Endometrial microvascular endothelial cells (primary cell): Measurements from ENCODE around the gene RNF10. TPM values are rescaled to one million over a fixed set of nuclear protein-coding genes. Genes with fewer than 3 reads are reported as not detected.
"Not testable (repeated sequence)": the region's sequence is repeated elsewhere in the genome, so short reads cannot be mapped to it uniquely, and the experiment has no call there.

Experiments used
- in situ Hi-C: cut with HindIII; loops from 2 replicates; pipeline ENCODE4 v1.10.0; 2017; ENCODE audit warnings: low sequenced_read_pairs, low pct_unique_long_range_greater_than_20kb; ENCODE audit errors: inconsistent ontology term
- total RNA-seq: library from RNA; depleted of rRNA; stranded (reverse); fragments of >200 nt; gene quantifications from one replicate; pipeline ENCODE4 v1.2.3, GENCODE V29; 2015; ENCODE audit errors: inconsistent ontology term

Gene RNF10
- total RNA-seq, 1 donor from 2014 or later: 119 TPM

- in situ Hi-C loops: not testable (repeated sequence)
These were observed 14.8 kb upstream of the RNF10 start for GRCh38 chr12:120519324-120519723.

DNA sequence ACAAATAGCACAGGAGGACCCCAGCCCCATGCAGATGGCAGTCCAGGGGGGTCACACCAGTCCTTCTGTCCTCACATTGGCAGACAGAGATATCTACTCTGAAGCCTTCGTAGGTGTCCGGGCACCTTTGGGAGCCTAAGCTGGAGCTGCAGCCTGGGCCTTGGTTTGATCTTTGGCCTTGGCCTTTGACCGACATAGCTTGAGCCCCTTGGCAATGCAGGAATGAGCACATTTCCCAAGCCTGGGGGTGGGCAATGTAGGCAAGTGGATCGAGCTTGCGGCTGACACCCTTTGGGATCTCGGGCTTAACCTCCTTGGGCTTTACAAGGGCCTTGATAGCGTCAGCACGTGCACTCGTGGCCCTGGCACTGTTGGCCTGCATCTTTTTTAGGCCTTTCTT lies 11.6 kb upstream of the RNF10 start:
- in situ Hi-C loops: no loop called here

DNA sequence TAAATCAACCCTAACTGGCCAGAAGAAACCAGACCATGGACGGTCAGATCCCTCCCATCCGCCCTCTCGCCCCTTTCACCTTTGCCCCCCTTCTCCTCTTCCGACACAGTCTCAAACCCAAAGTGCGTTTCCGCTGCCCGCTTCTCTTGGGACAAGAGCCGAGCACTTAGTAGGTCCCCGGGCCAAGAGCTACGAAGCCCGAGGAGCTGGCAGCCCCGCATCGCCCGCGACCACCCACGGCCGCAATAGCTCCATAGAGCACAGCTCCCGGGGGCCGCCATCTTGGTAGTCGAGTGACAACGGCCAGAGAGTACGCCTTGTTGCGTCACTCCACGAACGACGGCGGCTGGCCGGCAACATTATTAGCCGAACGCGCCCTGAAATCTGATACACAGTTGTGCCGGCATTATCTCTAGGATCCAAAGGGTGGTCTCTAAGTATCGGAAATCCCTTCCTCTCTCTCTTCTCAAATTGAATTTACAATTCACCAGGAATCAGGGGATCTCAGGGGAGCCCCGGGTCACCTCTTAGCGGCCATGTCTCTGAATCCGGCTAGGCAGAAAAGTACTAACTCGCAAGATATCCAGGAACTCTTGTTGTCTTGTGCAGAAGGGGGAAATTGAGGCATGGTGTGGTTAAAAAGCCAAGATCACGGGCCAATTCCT lies 5.2 kb upstream of the RNF10 start, which contains the start of gene COQ5:
COQ5 (minus strand) TSS at position 298 of the 665 bp plus-strand sequence; CDS start at position 281, 17 bp downstream.
- in situ Hi-C loops: no loop called here

DNA sequence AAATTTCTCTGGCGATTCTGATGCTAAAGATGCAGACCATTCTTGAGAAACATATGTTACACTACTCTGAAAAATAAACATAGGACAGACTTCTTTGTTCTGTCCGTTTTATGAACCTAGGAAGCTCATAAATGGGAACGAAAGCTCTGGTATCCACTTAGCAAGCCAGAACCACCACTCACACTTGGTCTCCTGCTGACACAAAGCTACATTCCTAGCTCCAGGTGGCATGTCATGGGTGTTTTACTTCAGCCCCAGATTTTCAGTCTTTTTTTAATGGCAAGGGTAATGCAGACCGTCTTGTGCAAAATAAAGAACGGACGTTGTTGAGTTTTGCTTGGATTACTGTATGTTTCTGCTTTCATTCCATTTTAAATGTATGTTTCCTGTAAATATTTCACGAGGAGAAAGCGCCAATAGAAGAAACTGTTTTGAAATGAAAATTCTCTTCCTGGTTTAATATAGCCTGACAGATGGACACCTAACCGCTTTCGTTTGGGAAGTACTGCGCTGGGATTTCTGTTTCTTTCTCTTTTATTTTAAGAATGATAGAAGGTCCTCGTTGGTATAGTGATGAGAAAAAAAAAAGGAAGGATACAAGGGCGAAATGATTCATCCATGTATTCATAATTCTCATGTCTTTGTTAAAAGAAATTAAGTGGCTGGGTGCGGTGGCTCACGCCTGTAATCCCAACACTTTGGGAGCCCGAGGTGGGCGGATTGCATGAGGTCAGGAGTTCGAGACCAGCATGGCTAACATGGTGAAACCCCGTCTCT lies 4.3 kb upstream of the RNF10 start:
- in situ Hi-C loops: no loop called here

GRCh38 chr12:120530418-120530761 lies 3.8 kb upstream of the RNF10 start:
- in situ Hi-C loops: not testable (repeated sequence)

DNA sequence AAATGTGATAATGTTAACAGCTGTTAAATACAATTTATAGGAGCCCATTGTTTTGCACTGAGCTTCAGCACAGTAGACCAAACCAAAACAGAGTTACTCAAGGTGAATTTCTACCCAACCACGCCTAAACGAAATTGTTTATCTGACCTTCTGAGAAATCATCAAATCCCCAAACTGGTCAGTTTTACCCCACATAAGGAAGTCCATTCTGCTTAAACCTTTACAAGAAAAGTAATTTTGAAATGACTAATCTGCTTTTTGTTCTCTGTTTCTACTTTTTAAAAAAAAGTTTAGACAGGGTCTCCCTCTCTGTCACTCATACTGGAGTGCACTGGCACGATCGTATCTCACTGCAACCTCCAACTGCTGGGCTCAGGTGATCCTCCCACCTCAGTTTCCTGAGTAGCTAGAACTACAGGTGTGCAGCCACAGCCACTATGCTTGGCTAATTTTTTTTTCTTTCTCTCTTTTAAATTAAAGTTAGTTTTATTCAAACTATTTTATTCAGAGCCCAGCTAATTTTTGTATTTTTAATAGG lies 1.4 kb upstream of the RNF10 start:
- in situ Hi-C loops: no loop called here

DNA sequence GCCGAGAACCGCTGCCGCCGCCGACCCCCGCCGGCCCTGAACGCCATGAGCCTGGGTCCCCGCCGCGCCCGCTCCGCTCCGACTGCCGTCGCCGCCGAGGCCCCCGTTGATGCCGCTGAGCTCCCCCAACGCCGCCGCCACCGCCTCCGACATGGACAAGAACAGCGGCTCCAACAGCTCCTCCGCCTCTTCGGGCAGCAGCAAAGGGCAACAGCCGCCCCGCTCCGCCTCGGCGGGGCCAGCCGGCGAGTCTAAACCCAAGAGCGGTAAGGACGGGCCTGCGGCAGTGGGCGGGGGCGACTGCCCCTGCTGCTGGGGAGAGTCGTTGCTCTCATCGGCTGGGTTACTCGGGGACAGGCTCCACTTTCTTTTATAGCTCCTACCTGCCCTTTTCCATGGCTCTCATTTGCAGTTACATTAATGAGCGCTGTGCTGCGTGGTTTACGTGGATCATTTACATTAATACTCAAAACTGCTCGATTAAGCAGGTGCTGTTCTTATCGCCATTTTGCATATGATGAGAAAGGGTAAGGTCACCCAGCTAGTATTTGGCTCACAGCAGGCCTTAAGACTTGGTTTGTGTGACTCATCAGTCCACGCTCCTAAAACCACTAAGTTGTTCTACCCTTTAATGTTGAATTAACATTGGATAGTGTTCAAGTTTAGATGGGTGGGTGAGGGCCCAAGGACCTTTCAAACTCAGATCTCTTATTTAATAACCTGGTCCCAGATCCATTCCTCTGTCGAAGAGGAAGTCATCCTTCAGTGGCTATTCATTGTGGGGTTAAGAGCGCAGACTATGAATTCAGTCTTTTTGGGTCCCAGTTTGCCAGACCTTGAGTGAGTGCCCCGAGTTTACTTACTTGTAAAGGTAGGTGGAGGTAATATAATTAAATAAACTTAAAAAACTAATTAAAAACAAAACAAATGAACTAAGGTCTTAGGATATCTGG lies 823 bp downstream of the RNF10 start:
- in situ Hi-C loops: no loop called here

DNA sequence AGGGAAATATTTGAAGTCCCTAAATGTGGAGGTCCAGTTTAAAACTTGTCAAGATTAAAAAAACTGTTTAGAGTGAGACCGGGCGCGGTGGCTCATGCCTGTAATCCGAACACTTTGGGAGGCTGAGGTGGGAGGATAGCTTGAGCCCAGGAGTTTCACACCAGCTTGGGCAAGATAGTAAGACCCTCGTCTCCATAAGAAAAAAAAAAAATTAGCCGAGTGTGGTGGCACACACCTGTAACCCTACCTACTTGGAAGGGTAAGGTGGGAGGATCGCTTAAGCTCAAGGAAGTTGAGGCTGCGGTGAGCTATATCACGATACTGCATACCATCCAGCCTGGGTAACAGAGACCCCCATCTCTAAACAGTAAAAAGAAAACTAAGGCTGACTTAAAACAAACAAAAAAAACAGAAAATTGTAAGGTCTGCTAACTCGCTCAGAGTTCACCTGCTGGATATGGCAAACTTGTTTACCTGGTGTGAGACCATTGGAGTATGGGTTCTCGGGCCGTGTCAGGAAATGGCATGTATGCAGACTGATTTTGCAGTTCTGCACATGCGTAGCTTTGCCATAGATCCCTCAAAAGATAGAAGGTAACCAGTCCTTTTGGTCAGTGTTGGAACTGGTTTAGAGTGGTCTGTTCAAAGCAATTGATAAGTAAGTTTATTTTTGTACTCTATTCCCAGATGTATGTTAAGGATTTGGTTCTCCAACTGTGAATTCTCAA lies 2.1 kb downstream of the RNF10 start:
- in situ Hi-C loops: no loop called here

- in situ Hi-C loops: no loop called here
These were observed 3.7 kb downstream of the RNF10 start for GRCh38 chr12:120537856-120538220.

DNA sequence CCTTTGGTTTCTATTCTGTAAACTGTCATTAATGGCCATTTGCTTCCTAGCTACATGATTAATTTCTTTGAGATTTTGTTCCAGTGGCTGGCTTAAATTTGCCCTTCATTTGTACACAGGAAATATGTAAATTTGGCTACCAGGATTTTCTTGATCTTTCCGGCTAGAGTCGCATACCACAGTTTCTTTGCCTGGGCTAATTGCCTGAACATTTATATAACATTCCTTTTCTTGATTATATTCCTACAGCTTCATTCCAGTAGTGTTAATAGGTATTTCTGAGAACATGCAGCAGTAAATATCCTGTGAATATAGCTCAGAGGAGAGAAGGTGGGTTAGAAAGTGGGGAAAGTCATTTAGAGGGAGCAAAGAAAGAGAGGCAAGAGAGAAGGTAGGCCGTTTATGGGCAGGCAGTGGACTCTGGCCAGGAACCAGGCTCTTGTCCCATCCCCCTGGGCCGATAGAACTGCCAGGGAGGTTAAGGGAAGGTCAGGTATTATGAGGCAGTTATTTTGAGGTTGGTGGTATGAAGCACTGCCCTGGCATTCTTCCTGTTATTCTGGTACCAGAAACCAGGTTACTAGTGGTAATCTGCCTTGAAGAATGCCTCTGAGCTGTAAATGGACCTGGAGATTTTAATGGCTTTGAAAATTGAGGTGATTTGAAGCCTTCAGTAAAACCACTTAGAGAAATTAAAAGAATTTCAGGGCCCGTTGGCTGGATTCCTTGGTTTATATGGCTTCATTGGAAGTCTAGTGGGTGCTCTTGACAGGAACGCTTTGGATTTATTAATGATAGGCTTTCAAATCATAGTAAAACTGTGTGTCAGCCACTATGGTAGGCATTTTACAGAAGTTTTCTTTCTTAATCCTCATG lies 4.4 kb downstream of the RNF10 start:
- in situ Hi-C loops: no loop called here

DNA sequence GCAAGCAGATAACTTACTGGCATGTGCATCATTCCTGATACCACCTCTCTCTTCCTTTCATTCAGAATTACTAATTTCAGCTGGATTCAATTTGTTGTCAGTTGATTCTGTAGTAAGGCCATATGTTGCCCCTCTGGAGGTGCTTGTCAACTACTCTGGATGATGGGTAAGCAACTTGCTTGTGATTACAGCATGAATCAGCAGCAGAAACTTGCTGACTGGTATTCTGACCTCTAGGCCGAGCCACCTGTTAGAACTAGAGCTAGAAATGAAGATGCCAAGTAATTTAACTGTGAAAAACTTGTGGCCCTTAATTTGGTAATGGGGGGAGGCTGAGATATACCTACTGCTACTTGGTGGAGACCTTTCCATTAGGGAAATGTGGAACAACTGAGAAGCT lies 5.1 kb downstream of the RNF10 start:
- in situ Hi-C loops: no loop called here

DNA sequence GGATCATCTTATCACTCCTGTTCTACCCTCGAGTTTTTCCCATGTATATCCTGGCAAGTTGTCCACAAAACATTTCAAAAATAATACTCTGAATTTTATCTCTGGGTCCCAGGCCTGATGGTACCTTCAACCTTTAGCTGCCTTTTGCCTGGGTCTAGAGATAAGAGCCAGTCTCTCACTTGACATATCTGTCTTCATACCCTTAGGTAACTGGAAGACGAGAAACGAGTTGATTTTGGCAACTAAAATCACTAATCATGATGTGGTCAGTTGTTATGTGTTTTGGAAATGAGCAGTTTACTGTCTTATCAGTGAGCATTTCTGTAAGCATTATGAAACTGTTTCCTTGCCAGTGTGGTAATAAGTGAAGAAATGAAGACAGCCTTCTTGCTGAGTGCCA lies 6.3 kb downstream of the RNF10 start:
- in situ Hi-C loops: no loop called here

DNA sequence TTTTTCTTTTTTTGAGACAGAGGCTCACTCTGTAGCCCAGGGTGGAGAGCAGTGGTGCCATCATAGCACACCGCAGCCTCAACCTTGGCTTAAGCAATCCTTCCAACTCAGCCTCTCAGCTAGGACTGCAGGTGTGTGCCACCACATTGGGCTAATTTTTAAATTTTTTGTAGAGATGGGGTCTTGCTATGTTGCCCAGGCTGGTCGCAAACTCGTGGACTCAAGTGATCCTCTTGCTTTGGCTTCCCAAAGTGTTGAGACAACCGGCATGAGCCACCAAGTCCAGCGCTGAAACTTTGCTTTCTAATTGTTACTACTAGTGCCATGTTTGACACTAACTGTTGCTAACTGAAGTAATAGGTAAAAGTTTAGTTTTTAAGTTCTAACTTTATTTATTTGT lies 8.0 kb downstream of the RNF10 start:
- in situ Hi-C loops: no loop called here

DNA sequence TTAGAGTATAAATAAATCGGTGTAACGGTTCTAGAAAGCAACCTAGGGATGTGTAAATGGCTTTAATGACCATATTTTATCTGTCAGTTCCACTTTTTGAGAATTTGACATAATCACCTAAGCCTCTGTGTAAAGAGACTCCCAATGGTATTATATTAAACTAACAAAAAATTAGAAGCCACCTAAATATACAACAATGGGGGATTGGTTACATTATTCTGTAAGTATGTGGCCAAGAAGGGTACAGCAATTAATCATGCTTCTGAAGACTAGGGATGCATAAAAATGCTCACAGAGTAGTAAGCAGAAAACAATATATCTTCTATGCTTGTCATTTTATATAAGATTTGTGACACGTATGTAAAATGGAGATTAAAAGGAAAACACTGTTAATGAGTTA lies 10.5 kb downstream of the RNF10 start:
- in situ Hi-C loops: no loop called here

- in situ Hi-C loops: no loop called here
These were observed 11.9 kb downstream of the RNF10 start for GRCh38 chr12:120546050-120546386.

DNA sequence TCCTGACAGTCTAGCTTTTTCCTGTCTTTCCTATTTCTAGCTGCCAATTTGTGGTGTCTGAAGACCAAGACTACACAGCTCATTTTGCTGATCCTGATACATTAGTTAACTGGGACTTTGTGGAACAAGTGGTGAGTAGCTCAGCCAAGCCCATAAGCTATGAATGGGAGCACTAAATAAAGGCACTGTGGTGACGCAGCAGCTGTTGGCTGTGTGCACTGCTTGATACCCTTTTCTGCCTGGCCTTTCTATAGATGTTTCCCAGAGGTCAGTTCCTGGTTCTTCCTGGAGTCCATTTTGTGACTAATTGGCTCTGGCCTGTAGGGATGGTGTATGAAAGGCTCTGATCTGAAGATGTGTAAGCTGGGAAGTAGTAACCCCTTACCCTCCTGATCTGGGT lies 20.5 kb downstream of the RNF10 start:
- in situ Hi-C loops: no loop called here

- in situ Hi-C loops: no loop called here
These were observed 23.4 kb downstream of the RNF10 start for GRCh38 chr12:120557589-120557988.

- in situ Hi-C loops: no loop called here
These were observed 28.8 kb downstream of the RNF10 start for GRCh38 chr12:120562906-120563305.
